GM12865 (cell line): ENCODE measurements around the gene KIF2A.
"Not testable (repeated sequence)": the region's sequence is repeated elsewhere in the genome, so short reads cannot be mapped to it uniquely, and the experiment has no call there.

Source experiments
- DNase-seq: peaks from one replicate; pipeline ENCODE4 v3.0.0; 2010; ENCODE audit warnings: low read depth
- H3K4me3 ChIP-seq: 2 replicates; pipeline ENCODE4 v1.5.1; 2011; ENCODE audit warnings: mild to moderate bottlenecking, low read depth, low read length, control low read depth
- CTCF ChIP-seq: IDR thresholded peaks from 2 replicates; pipeline ENCODE4 v1.5.1; 2011; ENCODE audit warnings: low read length, control low read depth, low read depth, inconsistent platforms; ENCODE audit not compliant: insufficient read depth; ENCODE audit errors: missing control alignments

Gene KIF2A

GRCh38 chr5:62287237-62287636 is 18.8 kb upstream of the KIF2A start:
- no peak overlapping the region for H3K4me3 ChIP-seq
- no peak for TF ChIP-seq CTCF
- no peak for DNase-seq

- TF ChIP-seq CTCF: no peak
- H3K4me3 ChIP-seq: no peak overlapping the region
- no peak for DNase-seq
Observed at GRCh38 chr5:62288118-62288517, 17.9 kb upstream of the KIF2A start.

- DNase-seq: no peak
- H3K4me3 ChIP-seq: no peak overlapping the region
- no peak for TF ChIP-seq CTCF
Observed at GRCh38 chr5:62289813-62290212, 16.2 kb upstream of the KIF2A start.

- DNase-seq: not testable (repeated sequence)
Observed at GRCh38 chr5:62291829-62292228, 14.2 kb upstream of the KIF2A start.

GRCh38 chr5:62296998-62297397 is 9.0 kb upstream of the KIF2A start:
- TF ChIP-seq CTCF: no peak
- H3K4me3 ChIP-seq: no peak overlapping the region
- DNase-seq: no peak

More at GRCh38 chr5:62291829-62292228, 14.2 kb upstream of the KIF2A start:
- not testable (repeated sequence) for H3K4me3 ChIP-seq

- no peak for TF ChIP-seq CTCF
- DNase-seq: no peak
- H3K4me3 ChIP-seq: no peak overlapping the region
Observed at GRCh38 chr5:62298118-62298517, 7.9 kb upstream of the KIF2A start.

GRCh38 chr5:62299101-62299500 is 6.9 kb upstream of the KIF2A start:
- no peak overlapping the region for H3K4me3 ChIP-seq
- no peak for DNase-seq
- no peak for TF ChIP-seq CTCF
